OCI-LY3 (cell line): ENCODE data around the gene OR6K2.

Experiments used
- H2AFZ ChIP-seq: fragments of 200-600, 300-600 bp; shearing (Covaris generic); 2 replicates; pipeline ENCODE4 v1.6.0; 2014; ENCODE audit warnings: antibody characterized with exemption, low read depth, low read length
- H3K27ac ChIP-seq: fragments of 200-600, 300-600 bp; sonication (generic); 2 replicates; pipeline ENCODE4 v1.5.1; 2014; ENCODE audit warnings: mild to moderate bottlenecking, low read length, moderate library complexity, mixed read lengths
- H3K27me3 ChIP-seq: fragments of 200-600, 300-600 bp; sonication (generic); 2 replicates; pipeline ENCODE4 v1.6.1; 2014; ENCODE audit warnings: low read depth, low read length, mixed read lengths
- H3K36me3 ChIP-seq: fragments of 200-600, 300-600 bp; sonication (generic); replicated peaks from 2 replicates; pipeline ENCODE3; 2014; ENCODE audit warnings: low read depth, low read length, mixed read lengths
- H3K4me1 ChIP-seq: fragments of 300-600, 200-600 bp; sonication (generic); 2 replicates; pipeline ENCODE4 v1.6.1; 2014; ENCODE audit warnings: low read length, mixed read lengths
- H3K4me2 ChIP-seq: fragments of 200-600, 300-600 bp; sonication (generic); 2 replicates; pipeline ENCODE4 v1.6.1; 2014; ENCODE audit warnings: low read length, mixed read lengths
- H3K4me3 ChIP-seq: fragments of 300-600, 200-600 bp; sonication (generic); 2 replicates; pipeline ENCODE4 v1.5.1; 2014; ENCODE audit warnings: antibody characterized with exemption, mild to moderate bottlenecking, low read length, moderate library complexity
- H3K79me2 ChIP-seq: fragments of 300-600, 200-600 bp; shearing (Covaris generic); 2 replicates; pipeline ENCODE4 v1.6.1; 2014; ENCODE audit warnings: mild to moderate bottlenecking, low read length, mixed read lengths
- H3K9ac ChIP-seq: fragments of 300-600, 200-600 bp; shearing (Covaris generic); 2 replicates; pipeline ENCODE4 v1.6.0; 2014; ENCODE audit warnings: mild to moderate bottlenecking, low read length, moderate library complexity
- H3K9me3 ChIP-seq: fragments of 200-600, 300-600 bp; shearing (Covaris generic); 2 replicates; pipeline ENCODE4 v1.6.1; 2014; ENCODE audit warnings: low read length, mixed read lengths; ENCODE audit not compliant: insufficient read depth
- H4K20me1 ChIP-seq: fragments of 200-600, 300-600 bp; sonication (generic); 2 replicates; pipeline ENCODE4 v1.6.1; 2016; ENCODE audit warnings: low read length, mixed read lengths; ENCODE audit not compliant: insufficient read depth
- CTCF ChIP-seq: fragments of 200-600, 300-600 bp; sonication (generic); IDR thresholded peaks from 2 replicates; pipeline ENCODE4 v1.5.1; 2014; ENCODE audit warnings: antibody characterized with exemption, low read length, low read depth
- EZH2phosphoT487 ChIP-seq: fragments of 200-600 bp; shearing (Covaris generic); IDR thresholded peaks from 2 replicates; pipeline ENCODE4 v1.6.1; 2018; ENCODE audit warnings: antibody characterized with exemption, mixed run types, low read depth

OR6K2 gene

GRCh38 chr1:158719664-158720063, 19.2 kb upstream of the OR6K2 start:
- Histone ChIP-seq H3K27me3 (no peaks in the 10 kb centered on the region), H3K9me3 (no peaks in the 10 kb centered on the region), H3K79me2 (no peaks in the 10 kb centered on the region), H3K27ac (no peak overlapping the region), H3K36me3 (no peaks in the 10 kb centered on the region), H2AFZ (no peak overlapping the region), H3K9ac (no peak overlapping the region), H3K4me1 (peaks cover 4% of the 10 kb centered on the region), H4K20me1 (no peaks in the 10 kb centered on the region), H3K4me2 (no peak overlapping the region), H3K4me3 (no peak overlapping the region)
- TF ChIP-seq EZH2phosphoT487 (no peak), CTCF (no peak)

GRCh38 chr1:158717344-158717743, 16.9 kb upstream of the OR6K2 start:
- TF ChIP-seq EZH2phosphoT487 = no peak
- no peak for TF ChIP-seq CTCF
- peaks cover 4% of the 10 kb centered on the region for H3K4me1 ChIP-seq
- H3K79me2 ChIP-seq = no peaks in the 10 kb centered on the region
- H2AFZ ChIP-seq = no peak overlapping the region
- H3K27me3 ChIP-seq = no peaks in the 10 kb centered on the region
- H3K4me2 ChIP-seq = no peak overlapping the region
- H3K27ac ChIP-seq = no peak overlapping the region
- H4K20me1 ChIP-seq = no peaks in the 10 kb centered on the region
- no peaks in the 10 kb centered on the region for H3K36me3 ChIP-seq
- no peak overlapping the region for H3K4me3 ChIP-seq
- H3K9ac ChIP-seq = no peak overlapping the region
- H3K9me3 ChIP-seq = no peaks in the 10 kb centered on the region

- Histone ChIP-seq H3K4me3 (no peak overlapping the region), H2AFZ (no peak overlapping the region), H3K4me1 (peaks cover 4% of the 10 kb centered on the region), H3K4me2 (no peak overlapping the region), H3K9ac (no peak overlapping the region), H3K27me3 (no peaks in the 10 kb centered on the region), H3K36me3 (no peaks in the 10 kb centered on the region), H3K9me3 (no peaks in the 10 kb centered on the region), H3K27ac (no peak overlapping the region), H3K79me2 (no peaks in the 10 kb centered on the region), H4K20me1 (no peaks in the 10 kb centered on the region)
- no peak for TF ChIP-seq EZH2phosphoT487
- TF ChIP-seq CTCF = no peak
Measured at GRCh38 chr1:158716335-158716734, 15.9 kb upstream of the OR6K2 start.

GRCh38 chr1:158714754-158715153, 14.3 kb upstream of the OR6K2 start:
- TF ChIP-seq CTCF (no peak), EZH2phosphoT487 (no peak)
- H3K4me3 ChIP-seq = no peak overlapping the region
- no peaks in the 10 kb centered on the region for H3K36me3 ChIP-seq
- no peaks in the 10 kb centered on the region for H3K9me3 ChIP-seq
- H3K4me2 ChIP-seq = no peak overlapping the region
- H3K27ac ChIP-seq = no peak overlapping the region
- no peaks in the 10 kb centered on the region for H4K20me1 ChIP-seq
- peaks cover 4% of the 10 kb centered on the region for H3K4me1 ChIP-seq
- H3K27me3 ChIP-seq = no peaks in the 10 kb centered on the region
- no peak overlapping the region for H2AFZ ChIP-seq
- H3K79me2 ChIP-seq = no peaks in the 10 kb centered on the region
- no peak overlapping the region for H3K9ac ChIP-seq
